GM18526 (cell line): ENCODE data around the gene CCNC.

Experiments used
- POLR2A ChIP-seq: IDR thresholded peaks from 3 replicates; pipeline ENCODE4 v1.6.1; 2011; ENCODE audit not compliant: insufficient read length; ENCODE audit errors: extremely low read depth

CCNC gene

GRCh38 chr6:99587792-99588191, 19.3 kb upstream of the CCNC start:
- no peak for TF ChIP-seq POLR2A

DNA sequence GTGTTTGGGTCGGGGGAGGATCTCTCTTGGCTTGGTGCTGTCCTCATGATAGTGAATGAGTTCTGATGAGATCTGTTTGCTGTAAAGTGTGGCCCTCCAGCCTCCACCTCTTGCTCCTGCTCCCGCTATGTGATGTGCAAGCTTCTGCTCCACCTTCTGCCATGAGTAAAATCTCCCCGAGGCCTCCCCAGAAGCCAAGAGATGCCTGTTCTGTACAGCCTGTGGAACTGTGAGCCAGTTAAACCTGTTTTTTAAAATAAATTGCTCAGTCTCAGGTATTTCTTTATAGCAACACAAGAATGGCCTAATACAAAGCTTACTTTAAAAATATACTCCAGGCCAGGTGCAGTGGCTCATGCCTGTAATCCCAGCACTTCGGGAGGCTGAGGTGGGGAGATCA, 11.3 kb upstream of the CCNC start:
- no peak for TF ChIP-seq POLR2A

- no peak for TF ChIP-seq POLR2A
Measured at GRCh38 chr6:99575544-99576227, 7.2 kb upstream of the CCNC start.

GRCh38 chr6:99573980-99574617, 5.6 kb upstream of the CCNC start:
- no peak for TF ChIP-seq POLR2A

- no peak for TF ChIP-seq POLR2A
Measured at GRCh38 chr6:99563056-99563723, 5.3 kb downstream of the CCNC start.

GRCh38 chr6:99560668-99561067, 7.8 kb downstream of the CCNC start:
- no peak for TF ChIP-seq POLR2A

- TF ChIP-seq POLR2A = no peak
Measured at GRCh38 chr6:99559057-99559456, 9.4 kb downstream of the CCNC start.

GRCh38 chr6:99553888-99554287, 14.6 kb downstream of the CCNC start:
- no peak for TF ChIP-seq POLR2A

- no peak for TF ChIP-seq POLR2A
Measured at GRCh38 chr6:99550046-99550748, 18.3 kb downstream of the CCNC start.

GRCh38 chr6:99548706-99549105, 19.8 kb downstream of the CCNC start:
- TF ChIP-seq POLR2A = no peak

- no peak for TF ChIP-seq POLR2A
Measured at GRCh38 chr6:99547526-99547925, 20.9 kb downstream of the CCNC start.

- no peak for TF ChIP-seq POLR2A
Measured at GRCh38 chr6:99545442-99545841, 23.0 kb downstream of the CCNC start.

DNA sequence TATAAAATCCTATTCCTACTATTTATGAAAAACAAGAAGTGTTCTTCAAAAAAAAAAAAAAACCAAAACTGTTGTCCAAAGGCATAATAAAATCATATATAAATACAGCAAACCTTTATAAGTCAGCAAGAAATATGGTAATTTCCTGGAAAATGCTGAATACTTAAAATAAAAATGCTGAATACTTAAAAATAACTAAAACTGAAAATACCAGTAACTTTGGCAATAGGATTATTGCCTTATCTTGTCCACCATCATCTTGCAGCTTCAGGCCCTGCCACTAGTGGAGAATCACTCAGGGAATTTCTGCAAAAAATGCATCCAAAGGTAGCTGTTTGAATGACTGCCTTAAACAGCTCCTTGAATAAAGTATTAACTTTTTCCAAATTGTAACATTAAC, 24.5 kb downstream of the CCNC start:
- TF ChIP-seq POLR2A = no peak

DNA sequence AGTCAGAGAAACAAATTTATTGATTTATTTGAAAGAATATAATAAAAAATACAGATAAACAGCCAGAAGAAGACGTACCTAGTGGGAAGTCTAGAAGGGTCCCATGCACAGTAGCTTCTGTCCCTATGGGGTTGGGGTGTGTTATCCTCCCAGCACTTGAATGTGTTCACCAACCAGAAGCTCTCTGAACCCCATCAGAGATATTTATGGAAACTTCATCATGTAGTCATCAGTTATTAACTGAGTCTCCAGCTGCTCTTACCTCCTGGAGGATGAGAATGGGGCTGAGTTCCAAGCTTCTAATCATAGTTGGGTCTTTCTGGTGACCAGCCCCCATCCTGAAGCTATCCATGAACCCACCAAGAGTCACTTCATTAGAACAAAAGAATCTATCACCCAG, 37.8 kb downstream of the CCNC start:
- no peak for TF ChIP-seq POLR2A

DNA sequence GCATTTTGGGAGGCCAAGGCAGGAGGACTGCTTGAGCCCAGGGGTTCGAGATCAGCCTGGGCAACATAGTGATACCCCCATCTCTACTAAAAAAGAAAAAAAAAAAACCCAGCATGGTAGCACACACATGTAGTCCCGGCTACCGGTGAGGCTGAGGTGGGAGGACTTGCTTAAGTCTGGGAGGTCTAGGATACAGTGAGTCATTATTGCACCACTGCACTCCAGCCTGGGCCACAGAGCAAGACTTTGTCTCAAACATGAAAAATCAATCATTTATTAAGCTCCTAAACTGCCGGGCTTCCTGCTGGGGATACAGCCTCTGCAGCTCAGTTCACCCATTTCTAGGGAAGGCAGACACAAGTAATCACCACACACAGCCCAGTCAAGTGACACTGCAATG, 45.9 kb downstream of the CCNC start:
- no peak for TF ChIP-seq POLR2A

- TF ChIP-seq POLR2A = no peak
Measured at GRCh38 chr6:99521633-99522151, 46.8 kb downstream of the CCNC start.
